HG03108 (cell line): ENCODE data around the gene CDK9.
"Not testable (repeated sequence)": the region's sequence is repeated elsewhere in the genome, so short reads cannot be mapped to it uniquely, and the experiment has no call there.

Experiments
- ATAC-seq: cut with Tn5 transposase; IDR thresholded peaks from one replicate; pipeline ENCODE4 v1.9.1; 2021; ENCODE audit warnings: moderate library complexity; ENCODE audit not compliant: unreplicated experiment

CDK9 gene

DNA sequence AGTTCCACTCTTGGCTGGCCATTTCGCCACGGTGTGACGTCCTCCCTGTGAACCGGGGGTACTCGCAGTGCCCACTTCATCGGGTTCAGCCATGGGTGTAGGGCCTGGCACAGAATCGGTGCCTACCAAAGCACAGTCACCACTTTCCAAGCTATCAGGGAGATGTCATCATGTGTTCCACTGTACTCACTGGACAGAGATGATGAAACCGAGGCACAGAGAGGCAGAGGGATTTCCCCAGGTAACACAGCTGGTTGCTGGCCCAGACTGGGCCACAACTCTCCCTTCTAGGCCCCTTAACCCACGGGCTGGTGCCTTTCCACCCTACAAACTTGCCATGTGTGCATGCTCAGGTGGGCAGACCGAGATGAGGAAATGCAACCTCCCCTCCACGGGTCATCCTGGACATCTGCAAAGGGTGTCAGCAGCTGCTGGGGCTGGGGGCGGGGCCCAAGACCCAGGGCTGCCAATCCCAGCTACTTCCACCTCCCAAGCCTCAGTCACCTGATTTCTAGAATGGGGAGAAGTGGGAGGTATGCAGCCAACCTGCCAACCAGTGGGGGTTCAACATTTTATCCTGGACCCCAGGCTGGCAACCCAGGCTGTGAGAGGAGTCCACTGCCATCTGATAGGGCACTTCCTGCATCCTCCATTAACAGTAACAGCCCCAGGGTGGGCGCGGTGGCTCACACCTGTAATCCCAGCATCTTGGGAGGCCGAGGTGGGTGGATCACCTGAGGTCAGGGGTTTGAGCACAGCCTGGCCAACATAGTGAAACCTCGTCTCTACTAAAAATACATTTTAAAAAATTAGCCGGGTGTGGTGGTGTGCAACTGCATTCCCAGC lies 6.5 kb upstream of the CDK9 start:
- ATAC-seq = peak; percentile 44

DNA sequence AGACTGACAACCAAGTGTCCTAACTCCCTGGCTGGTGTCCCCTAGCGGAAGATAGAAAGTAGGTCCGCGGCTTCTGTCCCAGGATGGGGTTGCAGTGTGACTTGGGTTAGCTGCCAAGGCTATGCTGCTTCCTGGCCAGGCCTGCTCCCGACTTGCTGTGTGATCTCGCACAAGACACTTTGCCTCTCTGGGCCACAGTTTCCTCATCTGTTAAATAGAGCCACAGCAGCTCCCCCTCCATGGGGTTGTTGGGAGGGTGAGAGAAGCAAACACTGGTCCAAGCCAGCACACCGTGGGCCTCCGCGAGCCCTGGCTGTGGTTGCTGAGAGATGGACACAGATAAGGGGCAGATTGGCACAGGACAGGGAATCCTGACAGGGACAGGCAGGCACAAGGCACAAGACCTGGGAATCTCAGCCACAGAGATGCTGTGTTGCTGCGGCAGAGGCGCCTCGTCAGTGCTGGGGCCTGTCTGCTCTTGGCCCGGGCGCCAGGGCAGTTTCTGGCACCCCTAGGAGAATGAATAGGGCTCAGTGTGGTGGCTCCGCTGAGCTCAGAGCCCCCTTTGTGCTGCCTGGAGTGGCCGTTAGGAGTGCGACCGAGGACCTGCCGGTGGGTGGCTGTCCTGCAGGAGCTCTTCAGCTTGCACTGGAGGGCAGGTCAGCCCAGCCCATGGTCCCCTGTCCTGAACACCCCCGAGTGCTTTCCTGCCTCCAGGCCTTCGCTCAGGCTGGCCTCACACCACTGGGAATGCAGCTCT lies 5.5 kb upstream of the CDK9 start:
- ATAC-seq = no peak

DNA sequence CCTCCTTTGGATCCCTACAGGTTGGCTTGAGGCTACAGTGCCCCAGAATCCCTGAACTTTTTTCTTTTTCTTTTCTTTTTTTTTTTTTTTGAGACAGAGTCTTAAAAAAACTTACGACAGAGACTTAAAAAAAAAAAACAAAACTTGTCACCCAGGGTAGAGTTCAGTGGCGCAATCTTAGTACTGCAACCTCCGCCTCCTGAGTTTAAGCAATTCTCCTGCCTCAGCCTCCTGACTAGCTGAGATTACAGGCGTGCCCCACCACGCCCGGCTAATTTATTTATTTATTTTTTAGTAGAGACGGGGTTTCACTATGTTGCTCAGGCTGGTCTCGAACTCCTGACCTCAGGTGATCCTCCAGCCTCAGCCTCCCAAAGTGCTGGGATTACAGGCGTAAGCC lies 4.9 kb upstream of the CDK9 start:
- not testable (repeated sequence) for ATAC-seq

DNA sequence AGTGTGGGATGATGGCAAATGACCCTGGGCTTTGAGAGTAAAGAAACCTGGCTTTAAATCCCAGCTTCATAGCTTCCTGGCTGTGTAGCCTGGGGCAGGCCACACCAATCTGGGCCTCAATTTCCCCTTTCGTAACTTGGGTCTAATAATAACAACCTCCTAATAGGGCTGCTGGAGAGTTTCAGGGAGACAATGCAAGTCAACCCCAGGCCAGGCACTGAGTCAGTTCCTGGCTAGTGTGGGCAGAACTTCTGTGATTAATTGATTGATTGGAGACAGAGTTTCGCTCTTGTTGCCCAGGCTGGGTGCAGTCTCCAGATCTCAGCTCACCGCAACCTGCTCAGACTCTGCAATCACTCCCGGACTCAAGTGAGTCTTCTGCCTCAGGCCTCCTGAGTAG lies 4.0 kb upstream of the CDK9 start:
- ATAC-seq = no peak

DNA sequence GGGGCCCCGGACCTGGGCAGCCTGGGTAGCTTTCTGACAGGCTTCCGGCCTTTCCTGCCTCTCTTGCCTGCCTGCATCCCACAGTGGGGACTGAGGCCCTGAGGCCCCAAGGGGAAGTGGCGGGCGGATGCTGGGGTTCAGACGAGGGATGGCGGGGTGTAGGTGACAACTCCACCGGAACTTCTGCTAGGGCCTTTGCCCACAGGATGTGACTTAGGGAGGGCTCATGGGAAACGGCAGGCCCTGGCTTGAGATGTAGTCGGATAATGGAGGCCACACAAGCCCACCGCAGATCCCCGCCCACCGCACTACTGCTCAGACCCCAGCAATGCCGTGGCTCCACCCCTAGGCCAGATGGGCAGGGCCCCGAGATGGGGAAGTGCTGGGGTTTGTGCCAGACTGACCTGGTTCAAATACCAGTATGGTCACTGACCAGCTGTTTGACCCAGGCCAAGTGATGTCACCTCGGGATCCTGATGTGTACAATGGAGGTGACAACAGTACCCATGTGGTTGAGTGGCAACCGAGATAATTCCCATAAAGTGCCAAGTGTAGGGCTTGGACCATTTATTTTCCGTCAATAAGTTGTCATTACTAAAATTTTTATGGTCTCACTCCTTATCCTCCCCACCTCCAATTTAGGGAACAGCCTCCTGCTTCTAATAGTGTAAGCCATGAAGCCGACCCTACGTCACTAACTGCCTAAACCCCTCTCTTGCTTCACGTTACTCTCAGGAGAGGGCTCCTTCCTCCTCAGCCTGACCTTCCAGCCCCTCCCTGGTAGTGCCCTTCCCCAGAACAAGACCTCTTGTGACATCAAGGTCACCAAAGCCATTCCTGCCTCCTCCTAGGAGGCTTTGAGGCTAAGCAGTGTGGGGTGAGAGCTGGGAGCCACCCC lies 2.5 kb upstream of the CDK9 start:
- ATAC-seq = no peak

DNA sequence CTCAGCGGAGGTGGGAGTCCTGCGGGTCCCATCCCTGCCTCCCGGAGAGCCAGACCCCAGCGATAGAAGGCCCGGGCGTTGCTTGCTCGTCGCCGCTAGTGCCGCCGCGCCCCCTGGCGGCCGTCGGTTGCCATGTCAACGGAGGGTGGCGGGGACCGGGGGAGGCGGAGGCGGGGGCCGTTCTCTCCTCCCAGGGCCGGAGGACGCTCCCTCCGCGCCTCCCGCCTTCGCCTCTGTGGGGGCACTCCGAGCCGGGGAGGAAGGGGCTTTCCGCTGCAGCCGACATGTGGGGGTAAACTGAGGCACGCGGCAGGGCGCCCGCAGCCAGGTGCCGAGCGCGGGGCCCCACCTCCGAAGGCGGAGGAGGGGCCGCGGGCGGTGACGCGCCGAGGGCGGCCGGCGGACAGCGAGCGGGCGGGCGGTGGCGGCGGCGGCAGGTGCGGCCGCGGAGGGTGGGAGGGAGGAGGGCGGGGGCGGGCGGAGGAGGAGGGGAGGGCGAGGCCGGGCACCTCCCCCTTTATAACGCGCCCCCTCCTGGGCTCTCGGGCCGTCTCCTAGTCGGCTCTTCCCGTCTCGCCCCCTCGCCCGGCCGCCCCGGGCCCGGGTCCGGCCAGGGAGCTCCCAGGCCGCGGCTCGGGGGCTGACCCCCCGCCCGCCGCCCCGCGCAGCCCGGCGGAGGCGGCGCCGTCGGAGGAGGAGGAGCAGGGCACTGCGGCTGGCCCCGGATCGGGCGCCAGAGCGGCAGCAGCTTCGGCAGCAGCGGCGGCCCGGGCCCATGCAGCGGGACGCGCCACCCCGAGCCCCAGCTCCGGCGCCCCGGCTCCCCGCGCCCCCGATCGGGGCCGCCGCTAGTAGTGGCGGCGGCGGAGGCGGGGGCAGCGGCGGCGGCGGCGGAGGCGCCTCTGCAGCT lies 556 bp upstream of the CDK9 start:
- ATAC-seq = peak; percentile 34

DNA sequence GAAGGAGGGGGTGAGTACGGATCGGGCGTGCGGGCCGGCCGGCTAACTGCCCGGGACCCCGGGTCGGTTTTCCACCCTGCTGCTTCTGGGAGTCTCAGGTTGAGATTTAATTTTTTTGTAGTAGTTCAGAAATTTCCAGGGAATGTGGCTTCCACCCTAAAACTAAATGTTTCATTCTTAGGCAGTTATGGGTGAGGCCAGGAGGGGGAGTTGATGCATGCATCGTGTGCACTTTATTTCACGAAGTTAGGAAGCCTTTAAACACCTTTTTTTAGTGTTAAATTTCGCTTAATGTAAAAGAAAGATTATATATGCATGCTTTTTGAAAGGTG lies 905 bp downstream of the CDK9 start:
- no peak for ATAC-seq

DNA sequence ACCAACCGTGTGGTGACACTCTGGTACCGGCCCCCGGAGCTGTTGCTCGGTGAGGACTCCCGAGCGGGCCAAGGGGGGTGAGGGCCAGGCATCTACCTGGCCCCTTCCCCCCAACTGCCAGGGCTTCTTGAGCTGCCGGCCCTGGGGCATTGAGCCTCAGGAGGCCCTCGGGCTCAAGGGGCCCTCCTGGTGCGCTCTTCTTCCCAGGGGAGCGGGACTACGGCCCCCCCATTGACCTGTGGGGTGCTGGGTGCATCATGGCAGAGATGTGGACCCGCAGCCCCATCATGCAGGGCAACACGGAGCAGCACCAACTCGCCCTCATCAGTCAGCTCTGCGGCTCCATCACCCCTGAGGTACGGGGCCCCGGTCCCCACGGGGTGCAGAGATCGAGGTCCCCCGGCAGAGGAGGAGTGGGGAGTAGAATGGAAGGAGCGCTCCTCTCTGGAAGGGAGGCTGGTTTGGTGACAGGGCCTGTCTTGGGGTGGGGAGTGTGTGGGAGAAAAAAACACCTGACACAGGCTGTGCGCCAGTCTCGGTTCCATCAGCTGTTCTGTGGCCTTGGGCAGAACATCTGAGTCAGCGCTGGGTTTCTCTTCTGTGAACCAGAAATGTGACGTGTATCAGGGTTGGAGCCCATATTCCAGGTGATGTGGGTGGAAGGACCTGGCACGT lies 2.6 kb downstream of the CDK9 start:
- ATAC-seq = no peak

DNA sequence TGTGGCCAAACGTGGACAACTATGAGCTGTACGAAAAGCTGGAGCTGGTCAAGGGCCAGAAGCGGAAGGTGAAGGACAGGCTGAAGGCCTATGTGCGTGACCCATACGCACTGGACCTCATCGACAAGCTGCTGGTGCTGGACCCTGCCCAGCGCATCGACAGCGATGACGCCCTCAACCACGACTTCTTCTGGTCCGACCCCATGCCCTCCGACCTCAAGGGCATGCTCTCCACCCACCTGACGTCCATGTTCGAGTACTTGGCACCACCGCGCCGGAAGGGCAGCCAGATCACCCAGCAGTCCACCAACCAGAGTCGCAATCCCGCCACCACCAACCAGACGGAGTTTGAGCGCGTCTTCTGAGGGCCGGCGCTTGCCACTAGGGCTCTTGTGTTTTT lies 3.3 kb downstream of the CDK9 start:
- ATAC-seq = no peak

DNA sequence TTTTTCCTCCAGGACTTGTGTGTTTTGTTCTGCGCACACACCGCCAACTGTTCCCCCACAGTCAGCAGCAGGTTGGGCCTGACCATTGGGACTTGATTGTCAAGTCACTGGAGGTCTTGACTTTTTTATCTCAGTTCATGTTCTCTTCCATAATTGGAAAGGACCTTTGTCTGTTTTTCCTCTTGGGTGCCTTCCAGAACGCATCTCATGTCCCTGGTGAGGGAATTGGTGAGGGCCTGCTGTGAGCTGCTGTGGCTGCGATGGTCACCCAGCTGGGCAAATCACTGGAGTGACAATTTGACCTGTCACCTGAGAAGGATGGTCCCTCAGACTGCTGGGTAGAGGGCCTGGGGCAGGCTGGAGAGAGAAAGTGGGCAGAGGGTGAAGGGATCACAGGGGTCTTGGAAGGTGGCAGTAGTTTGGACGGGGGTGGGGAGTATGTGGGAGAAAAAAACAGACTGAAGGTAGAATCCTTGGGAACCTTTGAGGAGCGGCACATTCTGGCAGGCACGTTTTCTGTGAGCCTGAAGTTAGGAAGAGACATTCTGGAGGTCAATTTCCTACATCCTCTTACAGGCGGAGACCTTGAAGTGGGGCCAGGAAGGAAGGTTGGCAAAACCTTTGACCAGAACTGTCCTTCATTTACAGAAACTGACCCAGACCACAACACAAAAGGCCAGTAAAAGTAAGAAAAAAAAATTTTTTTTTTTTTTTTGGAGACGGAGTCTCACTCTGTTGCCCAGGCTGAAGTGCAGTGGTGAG lies 4.4 kb downstream of the CDK9 start:
- no peak for ATAC-seq

DNA sequence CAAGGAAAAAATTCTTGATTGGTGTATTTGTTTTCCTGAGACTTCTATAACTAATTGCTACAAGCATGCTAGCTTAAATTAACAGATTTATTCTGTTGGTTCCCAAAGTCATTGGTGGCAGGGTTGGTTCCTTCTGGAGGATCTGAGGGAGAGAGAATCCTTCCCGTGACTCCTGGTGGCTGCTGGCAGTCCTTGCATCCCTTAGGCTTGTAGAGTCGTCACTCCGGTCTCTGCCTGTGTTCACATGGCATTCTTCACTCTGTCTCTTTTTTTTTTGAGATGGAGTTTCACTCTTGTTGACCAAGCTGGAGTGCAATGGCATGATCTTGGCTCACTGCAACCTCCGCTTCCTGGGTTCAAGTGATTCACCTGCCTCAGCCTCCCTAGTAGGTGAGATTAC lies 5.3 kb downstream of the CDK9 start:
- ATAC-seq = no peak

DNA sequence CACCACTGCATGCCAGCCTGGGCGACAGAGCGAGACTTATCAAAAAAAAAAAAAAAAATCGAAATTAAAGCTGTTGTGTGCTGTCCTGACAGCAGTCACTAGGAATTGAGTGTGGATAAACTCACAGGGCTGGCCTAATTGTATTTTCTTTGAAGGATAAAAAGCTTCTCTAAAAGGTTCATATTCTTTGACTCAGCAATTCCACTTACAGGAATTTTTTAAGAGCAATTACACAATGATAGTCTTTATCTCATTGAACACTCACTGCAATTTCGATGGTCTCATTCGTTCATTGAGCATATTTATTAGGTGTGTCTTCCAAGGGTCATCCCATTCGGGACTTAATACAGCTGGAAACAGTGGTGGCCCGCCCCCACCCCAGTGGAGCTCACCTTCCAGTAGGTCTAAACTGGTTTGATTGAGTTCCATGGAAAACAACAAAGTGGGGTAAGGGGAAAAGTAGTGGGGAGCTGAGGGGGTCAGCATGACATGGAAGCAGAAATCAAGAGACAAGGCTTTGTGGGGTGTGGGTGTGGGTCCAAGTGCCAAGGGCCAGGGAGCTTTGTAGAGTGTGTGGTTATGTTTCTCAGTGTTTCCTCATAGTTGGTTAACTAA lies 6.7 kb downstream of the CDK9 start:
- ATAC-seq = no peak

DNA sequence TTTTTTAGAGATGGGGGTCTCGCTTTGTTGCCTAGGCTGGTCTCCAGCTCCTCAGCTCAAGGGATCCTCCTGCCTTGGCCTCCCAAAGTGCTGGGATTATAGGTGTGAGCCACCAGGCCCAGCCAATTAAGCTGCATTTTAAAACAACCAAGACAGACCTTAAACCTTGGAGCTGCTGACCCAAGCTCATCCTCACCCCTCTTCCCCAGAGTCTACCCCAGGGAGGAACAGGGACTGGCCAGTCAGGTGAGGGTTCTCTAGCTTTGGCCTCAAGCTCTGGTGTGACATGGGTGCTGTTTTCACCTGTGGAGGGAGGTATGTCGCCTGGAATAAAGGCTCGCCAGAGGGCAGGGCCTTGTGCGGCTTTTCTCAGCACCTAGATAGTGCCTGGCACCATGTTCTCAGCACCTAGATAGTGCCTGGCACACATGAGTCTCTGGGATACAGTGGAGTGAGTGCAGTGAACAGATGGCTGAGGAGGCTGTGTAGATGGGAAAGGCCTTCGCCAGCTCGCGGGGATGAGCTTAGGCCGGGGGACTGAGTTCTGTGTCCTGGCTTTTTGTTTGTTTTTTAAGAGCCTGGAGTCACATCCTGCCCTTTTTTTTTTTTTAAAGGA lies 7.4 kb downstream of the CDK9 start:
- ATAC-seq = no peak

DNA sequence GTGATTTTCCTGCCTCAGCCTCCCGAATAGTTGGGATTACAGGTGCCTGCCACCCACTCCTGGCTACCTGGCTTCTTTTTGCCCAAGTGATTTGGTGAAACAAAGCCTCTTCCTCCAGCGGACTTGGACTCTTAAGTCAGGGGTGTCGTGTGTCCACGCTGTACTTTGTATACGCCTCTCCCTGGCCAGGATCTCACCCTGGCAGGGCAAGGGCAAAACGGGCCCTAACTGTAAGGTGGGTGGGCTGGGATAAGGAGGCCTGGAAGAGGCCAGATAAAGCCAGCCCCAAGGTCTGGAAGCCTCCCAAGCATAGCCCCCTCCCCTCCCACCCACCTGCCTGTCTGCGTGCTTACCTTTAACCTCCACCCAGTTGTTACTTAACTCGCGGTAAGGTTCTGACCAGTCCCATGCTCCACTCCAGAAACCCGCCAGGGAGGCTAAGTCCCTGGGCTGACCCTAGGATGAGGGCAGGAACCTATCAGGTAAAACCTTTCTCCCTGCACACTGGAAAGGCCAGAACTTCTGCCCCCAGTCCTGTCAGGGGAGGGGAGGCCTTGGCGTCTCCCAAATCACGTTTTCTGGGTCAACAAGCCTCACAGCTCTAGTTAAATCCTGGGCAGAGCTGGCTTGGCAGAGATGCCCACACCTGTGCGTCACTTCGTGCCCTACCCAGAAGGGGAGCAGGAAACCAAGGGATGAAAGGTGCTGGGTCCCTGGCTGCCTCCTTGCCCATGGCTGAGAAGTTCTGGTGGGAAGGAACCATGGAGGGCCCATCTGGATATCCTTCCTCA lies 8.4 kb downstream of the CDK9 start:
- ATAC-seq = no peak

DNA sequence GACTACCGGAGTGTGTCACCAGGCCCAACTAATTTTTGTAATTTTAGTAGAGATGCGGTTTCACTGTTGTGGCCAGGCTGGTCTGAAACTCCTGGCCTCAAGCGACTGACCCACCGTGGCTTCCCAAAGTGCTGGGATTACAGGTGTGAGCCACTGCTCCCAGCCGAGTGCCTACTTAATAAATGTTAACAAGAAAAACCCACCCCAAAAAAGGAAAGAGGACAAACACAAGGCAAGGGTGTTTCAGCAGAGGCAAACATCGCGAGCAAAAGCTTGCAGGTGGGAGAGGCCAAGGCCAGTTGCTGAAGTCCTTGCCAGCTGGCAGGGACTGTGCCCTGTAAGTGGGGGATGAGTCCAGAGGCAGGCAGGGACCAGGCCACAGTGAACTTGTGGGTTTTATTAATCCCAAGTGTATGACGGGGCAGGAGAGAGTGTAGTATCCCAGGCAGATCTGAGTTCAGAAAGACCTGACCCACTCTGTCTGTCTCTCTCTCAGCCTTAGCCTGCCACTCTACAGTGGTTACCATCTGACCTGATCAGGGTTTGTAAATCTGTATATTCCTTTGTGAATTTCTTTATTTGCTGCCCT lies 10.5 kb downstream of the CDK9 start:
- ATAC-seq = no peak

DNA sequence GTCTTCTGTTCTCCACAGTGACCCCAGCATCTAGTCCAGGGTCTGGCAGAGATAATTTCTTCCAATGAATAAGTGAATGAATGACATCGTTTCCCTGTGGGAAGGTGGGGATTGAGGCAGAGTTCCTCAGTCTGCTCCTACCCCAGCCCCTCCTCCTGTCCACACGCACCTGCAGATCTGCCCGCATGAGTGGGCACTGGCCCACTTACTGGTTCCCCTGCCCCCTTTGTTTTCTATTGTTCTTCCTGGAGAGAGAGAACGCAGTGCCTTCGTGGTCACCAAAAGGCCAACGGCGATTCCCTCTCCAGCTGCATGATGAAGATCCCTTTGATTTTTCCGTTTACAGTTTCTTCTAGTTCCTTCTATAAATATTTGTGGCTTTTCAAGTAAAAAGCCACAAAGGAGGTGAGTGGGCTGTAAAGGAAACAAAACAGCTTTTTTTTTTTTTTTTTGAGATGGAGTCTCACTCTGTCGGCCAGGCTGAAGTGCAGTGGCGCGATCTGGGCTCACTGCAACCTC lies 11.1 kb downstream of the CDK9 start:
- no peak for ATAC-seq
